Keratinocyte (primary cell): ENCODE measurements around the gene KIAA0040. TPM values are rescaled to one million over a fixed set of nuclear protein-coding genes. Genes with fewer than 3 reads are reported as not detected.
"Not testable (repeated sequence)": the region's sequence is repeated elsewhere in the genome, so short reads cannot be mapped to it uniquely, and the experiment has no call there.

Experiments
- DNase-seq: peaks from one replicate; pipeline ENCODE4 v3.0.0-alpha.2; 2011; ENCODE audit warnings: low read depth, missing footprints, low spot score
- FAIRE-seq: peaks from 2 replicates; lab custom pipeline; 2011; peaks lifted over from hg19 to GRCh38; lab: Jason Lieb, UNC
- H2AFZ ChIP-seq: 2 replicates; pipeline ENCODE4 v1.6.0; 2012; ENCODE audit warnings: low read length, control low read depth, inconsistent platforms; ENCODE audit not compliant: control insufficient read depth
- H3K27ac ChIP-seq: 2 replicates; pipeline ENCODE4 v1.5.1; 2011; ENCODE audit warnings: low read length; ENCODE audit not compliant: control insufficient read depth, insufficient read depth
- H3K27me3 ChIP-seq: 3 replicates; pipeline ENCODE4 v1.6.0; 2011; ENCODE audit warnings: low read length; ENCODE audit not compliant: control insufficient read depth, insufficient read depth; ENCODE audit errors: extremely low read depth
- H3K36me3 ChIP-seq, 2 experiments: 2 replicates in 1 of 2; 3 replicates in 1 of 2; pipeline ENCODE4 v1.5.1; 2011; ENCODE audit warnings: low read length in 2 of 2, mild to moderate bottlenecking in 1 of 2; ENCODE audit not compliant: control insufficient read depth in 2 of 2, insufficient read depth in 2 of 2; ENCODE audit errors: extremely low read depth in 1 of 2
- H3K4me1 ChIP-seq: 3 replicates; pipeline ENCODE4 v1.5.1; 2011; ENCODE audit warnings: low read length; ENCODE audit not compliant: control insufficient read depth, insufficient read depth; ENCODE audit errors: extremely low read depth
- H3K4me2 ChIP-seq: 3 replicates; pipeline ENCODE4 v1.6.0; 2011; ENCODE audit warnings: low read depth, low read length; ENCODE audit not compliant: control insufficient read depth, insufficient read depth; ENCODE audit errors: extremely low read depth
- H3K4me3 ChIP-seq, 3 experiments: fragments of 200-600 bp in 1 of 3; sonication (generic) in 1 of 3; 2 replicates in 2 of 3; 3 replicates in 1 of 3; pipeline ENCODE4 v1.5.1; 2011 to 2016; ENCODE audit warnings: low read length in 3 of 3, mild to moderate bottlenecking in 3 of 3, control low read depth in 2 of 3, inconsistent platforms in 1 of 3, low read depth in 1 of 3, mixed read lengths in 1 of 3, mixed run types in 1 of 3, moderate library complexity in 1 of 3; ENCODE audit not compliant: control insufficient read depth in 2 of 3, insufficient read depth in 2 of 3; ENCODE audit errors: extremely low read depth in 1 of 3
- H3K79me2 ChIP-seq: 2 replicates; pipeline ENCODE4 v1.6.0; 2012; ENCODE audit warnings: low read length; ENCODE audit not compliant: control insufficient read depth, insufficient read depth
- H3K9ac ChIP-seq: 3 replicates; pipeline ENCODE4 v1.6.0; 2011; ENCODE audit warnings: low read length; ENCODE audit not compliant: control insufficient read depth, insufficient read depth; ENCODE audit errors: extremely low read depth
- H3K9me1 ChIP-seq: 3 replicates; pipeline ENCODE4 v1.6.0; 2011; ENCODE audit warnings: low read length; ENCODE audit not compliant: control insufficient read depth, insufficient read depth; ENCODE audit errors: extremely low read depth
- H3K9me3 ChIP-seq: 2 replicates; pipeline ENCODE4 v1.5.1; 2012; ENCODE audit warnings: low read depth, low read length; ENCODE audit not compliant: control insufficient read depth
- H4K20me1 ChIP-seq: 3 replicates; pipeline ENCODE4 v1.6.0; 2011; ENCODE audit warnings: low read length; ENCODE audit not compliant: control insufficient read depth, insufficient read depth; ENCODE audit errors: extremely low read depth
- EZH2 ChIP-seq: IDR thresholded peaks from one replicate; pipeline ENCODE4 v1.6.1; 2012; ENCODE audit warnings: inconsistent platforms, mild to moderate bottlenecking, low read length, moderate library complexity
- dilution Hi-C: fragments of 300-500 bp; cut with MboI; formaldehyde crosslinking; loops from one replicate; pipeline ENCODE4 v1.7.0; 2020; ENCODE audit warnings: low sequenced_read_pairs; ENCODE audit not compliant: extremely low pct_ligation_motif_present
- polyA plus RNA-seq, 5 experiments: library from polyadenylated mRNA; depleted of rRNA in 3 of 5; stranded (reverse) in 3 of 5; stranded (forward) in 1 of 5; unstranded in 1 of 5; fragments of >200 nt; gene quantifications; 1 replicate in 1 of 5; 2 replicates in 3 of 5; 3 replicates in 1 of 5; pipeline versions ENCODE4 v1.2.1 to v1.2.3, GENCODE V29; 2011 to 2012; ENCODE audit warnings: missing spikeins in 2 of 5, low read depth in 1 of 5, low replicate concordance in 1 of 5
- TF ChIP-seq, protein P1 (sequence below), 3 experiments: IDR thresholded peaks in 1 of 3; conservative IDR thresholded peaks in 1 of 3; optimal IDR thresholded peaks in 1 of 3; 2 replicates in 2 of 3; 3 replicates in 1 of 3; pipeline versions ENCODE3 to v1.5.1; 2011; ENCODE audit warnings: low read length in 3 of 3, mild to moderate bottlenecking in 3 of 3, moderate library complexity in 2 of 3, control low read depth in 1 of 3, inconsistent platforms in 1 of 3; ENCODE audit not compliant: insufficient read depth in 2 of 3; ENCODE audit errors: extremely low read depth in 1 of 3

Gene KIAA0040
- polyA plus RNA-seq, 1 donor (not counting 4 experiments of a cell fraction or from before 2014, with no cell fraction given), result 57.9 TPM

DNA sequence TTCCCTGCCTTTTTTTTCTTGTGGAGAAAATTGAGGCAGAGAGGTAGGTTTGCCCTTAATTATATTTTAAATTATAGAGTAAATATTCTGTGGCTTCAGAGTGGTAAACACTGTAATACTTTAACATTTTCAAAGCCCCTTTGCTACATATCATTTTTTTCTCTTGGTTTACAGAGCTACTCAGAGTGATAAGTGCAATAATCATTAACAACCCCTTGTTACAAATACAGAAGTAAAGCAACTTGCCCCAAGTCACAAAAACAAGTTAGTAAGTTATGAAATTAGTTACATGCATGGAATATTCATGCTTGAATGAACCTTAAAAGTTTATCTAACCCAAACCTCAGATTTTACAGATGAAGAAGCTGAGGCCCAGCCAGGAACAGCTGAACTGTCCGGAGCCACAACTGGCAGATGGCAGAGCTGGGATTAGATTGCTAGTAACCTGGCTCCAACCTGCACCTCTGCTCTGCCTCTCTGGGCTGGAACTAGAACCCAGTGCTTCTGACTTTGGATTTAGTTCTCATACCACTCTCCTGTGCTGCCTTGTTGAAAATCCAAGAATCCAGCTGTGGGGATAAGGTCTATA lies 76.3 kb downstream of the KIAA0040 start:
- peaks cover 3% of the 10 kb centered on the region for H3K27me3 ChIP-seq
- no peak for DNase-seq
- dilution Hi-C loops, result no loop called here
- H2AFZ ChIP-seq, result no peak overlapping the region
- H3K9ac ChIP-seq, result no peak overlapping the region
- no peak overlapping the region for H3K4me3 ChIP-seq
- H3K9me1 ChIP-seq, result no peaks in the 10 kb centered on the region
- H4K20me1 ChIP-seq, result no peaks in the 10 kb centered on the region
- peaks cover 3% of the 10 kb centered on the region for H3K9me3 ChIP-seq
- H3K4me1 ChIP-seq, result no peaks in the 10 kb centered on the region
- no peaks in the 10 kb centered on the region for H3K36me3 ChIP-seq
- H3K27ac ChIP-seq, result no peak overlapping the region
- no peak for FAIRE-seq
- no peaks in the 10 kb centered on the region for H3K79me2 ChIP-seq
- TF ChIP-seq EZH2, result no peak
- TF ChIP-seq, protein P1, sequence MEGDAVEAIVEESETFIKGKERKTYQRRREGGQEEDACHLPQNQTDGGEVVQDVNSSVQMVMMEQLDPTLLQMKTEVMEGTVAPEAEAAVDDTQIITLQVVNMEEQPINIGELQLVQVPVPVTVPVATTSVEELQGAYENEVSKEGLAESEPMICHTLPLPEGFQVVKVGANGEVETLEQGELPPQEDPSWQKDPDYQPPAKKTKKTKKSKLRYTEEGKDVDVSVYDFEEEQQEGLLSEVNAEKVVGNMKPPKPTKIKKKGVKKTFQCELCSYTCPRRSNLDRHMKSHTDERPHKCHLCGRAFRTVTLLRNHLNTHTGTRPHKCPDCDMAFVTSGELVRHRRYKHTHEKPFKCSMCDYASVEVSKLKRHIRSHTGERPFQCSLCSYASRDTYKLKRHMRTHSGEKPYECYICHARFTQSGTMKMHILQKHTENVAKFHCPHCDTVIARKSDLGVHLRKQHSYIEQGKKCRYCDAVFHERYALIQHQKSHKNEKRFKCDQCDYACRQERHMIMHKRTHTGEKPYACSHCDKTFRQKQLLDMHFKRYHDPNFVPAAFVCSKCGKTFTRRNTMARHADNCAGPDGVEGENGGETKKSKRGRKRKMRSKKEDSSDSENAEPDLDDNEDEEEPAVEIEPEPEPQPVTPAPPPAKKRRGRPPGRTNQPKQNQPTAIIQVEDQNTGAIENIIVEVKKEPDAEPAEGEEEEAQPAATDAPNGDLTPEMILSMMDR (optimal IDR thresholded peaks at IDR 0.05 in 1 of 3, IDR thresholded peaks at IDR 0.05 in 1 of 3, conservative IDR thresholded peaks at IDR 0.05 in 1 of 3; ENCODE audit: extremely low read depth in 1 of 3, insufficient read depth in 2 of 3, low read length in 3 of 3), result no peak
- no peak overlapping the region for H3K4me2 ChIP-seq

DNA sequence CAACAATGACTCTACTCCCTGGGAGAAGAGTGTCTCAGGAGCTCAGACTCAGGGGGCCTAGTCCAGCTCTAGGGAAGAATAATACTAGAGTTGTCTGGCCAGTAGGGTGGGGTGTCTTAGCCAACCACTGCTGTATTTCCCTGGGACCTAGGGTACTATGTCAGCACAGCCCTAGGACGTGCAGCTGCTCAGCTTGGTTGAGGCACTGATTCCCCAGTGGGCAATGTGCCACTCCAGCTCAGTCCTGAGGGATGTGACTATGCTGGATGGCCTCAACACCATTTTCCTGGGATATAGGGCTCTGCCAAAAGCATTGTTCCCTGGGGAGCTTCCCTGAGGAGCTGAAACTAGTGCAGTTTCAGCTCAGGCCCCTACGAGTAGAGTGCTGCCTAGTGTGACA lies 77.6 kb downstream of the KIAA0040 start:
- H3K9me3 ChIP-seq, result peaks cover 3% of the 10 kb centered on the region
- H3K9me1 ChIP-seq, result no peaks in the 10 kb centered on the region
- no peak overlapping the region for H2AFZ ChIP-seq
- no peak overlapping the region for H3K4me2 ChIP-seq
- no peak overlapping the region for H3K9ac ChIP-seq
- dilution Hi-C loops, result no loop called here
- H3K27me3 ChIP-seq, result peaks cover 3% of the 10 kb centered on the region
- DNase-seq (no peak), FAIRE-seq (no peak)
- no peaks in the 10 kb centered on the region for H3K4me1 ChIP-seq
- H4K20me1 ChIP-seq, result no peaks in the 10 kb centered on the region
- H3K27ac ChIP-seq, result no peak overlapping the region
- H3K36me3 ChIP-seq, result no peaks in the 10 kb centered on the region
- no peaks in the 10 kb centered on the region for H3K79me2 ChIP-seq
- no peak overlapping the region for H3K4me3 ChIP-seq
- TF ChIP-seq, protein P1 (optimal IDR thresholded peaks at IDR 0.05 in 1 of 3, IDR thresholded peaks at IDR 0.05 in 1 of 3, conservative IDR thresholded peaks at IDR 0.05 in 1 of 3; ENCODE audit: extremely low read depth in 1 of 3, insufficient read depth in 2 of 3, low read length in 3 of 3), result no peak
- no peak for TF ChIP-seq EZH2

DNA sequence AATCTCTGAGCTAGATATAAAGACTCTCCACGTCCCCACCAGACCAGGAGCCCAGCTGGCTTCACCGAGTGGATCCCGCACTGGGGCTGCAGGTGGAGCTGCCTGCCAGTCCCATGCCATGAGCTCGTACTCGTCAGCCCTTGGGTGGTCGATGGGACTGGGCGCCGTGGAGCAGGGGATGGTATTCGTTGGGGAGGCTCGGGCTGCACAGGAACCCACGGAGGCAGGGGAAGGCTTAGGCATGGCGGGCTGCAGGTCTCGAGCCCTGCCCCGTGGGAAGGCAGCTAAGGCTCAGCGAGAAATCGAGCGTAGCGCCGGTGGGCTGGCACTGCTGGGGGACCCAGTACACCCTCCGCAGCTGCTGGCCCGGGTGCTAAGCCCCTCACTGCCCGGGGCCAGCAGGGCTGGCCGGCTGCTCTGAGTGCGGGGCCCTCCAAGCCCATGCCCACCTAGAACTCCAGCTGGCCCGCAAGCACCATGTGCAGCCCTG lies 84.2 kb downstream of the KIAA0040 start:
- H3K4me1 ChIP-seq, H3K27ac ChIP-seq, H4K20me1 ChIP-seq, H3K9me3 ChIP-seq, H3K9ac ChIP-seq, FAIRE-seq, H3K27me3 ChIP-seq, H3K4me2 ChIP-seq, H3K36me3 ChIP-seq, H3K9me1 ChIP-seq, H3K79me2 ChIP-seq, H2AFZ ChIP-seq, dilution Hi-C loops, H3K4me3 ChIP-seq, DNase-seq: not testable (repeated sequence)
